ENCODE results near the gene MBNL3. TPM values are rescaled to one million over a fixed set of nuclear protein-coding genes. Genes with fewer than 3 reads are reported as not detected.

Gene MBNL3
- total RNA-seq, 1 donor from 2014 or later: 3.1 TPM

DNA sequence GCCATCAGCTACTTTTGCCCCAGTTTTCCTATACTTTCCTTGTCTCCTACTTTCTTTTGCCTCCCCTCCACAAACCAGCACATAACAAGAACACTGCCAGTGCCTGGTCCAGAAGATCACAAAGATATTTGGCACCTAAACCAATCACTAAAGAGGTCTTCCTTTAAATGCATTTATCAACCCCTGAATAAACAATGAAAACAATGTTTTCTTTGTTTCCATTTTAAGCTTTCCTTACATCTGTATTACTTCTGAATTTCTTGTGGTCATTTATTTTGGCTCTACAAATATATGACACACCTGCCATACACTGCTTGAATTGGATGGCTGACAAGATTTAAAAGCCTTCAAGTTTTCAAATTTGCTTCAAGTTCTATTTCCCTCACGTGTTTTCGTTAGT is 43.9 kb downstream of the MBNL3 start:
- Histone ChIP-seq H3K36me3 (no peaks in the 10 kb centered on the region), H3K27ac (no peak overlapping the region), H3K4me3 (no peak overlapping the region), H3K9me3 (peaks cover 0 to 15% of the 10 kb centered on the region in 2 donors), H3K4me1 (no peaks in the 10 kb centered on the region), H3K27me3 (no peaks in the 10 kb centered on the region)
- TF ChIP-seq, protein P1, sequence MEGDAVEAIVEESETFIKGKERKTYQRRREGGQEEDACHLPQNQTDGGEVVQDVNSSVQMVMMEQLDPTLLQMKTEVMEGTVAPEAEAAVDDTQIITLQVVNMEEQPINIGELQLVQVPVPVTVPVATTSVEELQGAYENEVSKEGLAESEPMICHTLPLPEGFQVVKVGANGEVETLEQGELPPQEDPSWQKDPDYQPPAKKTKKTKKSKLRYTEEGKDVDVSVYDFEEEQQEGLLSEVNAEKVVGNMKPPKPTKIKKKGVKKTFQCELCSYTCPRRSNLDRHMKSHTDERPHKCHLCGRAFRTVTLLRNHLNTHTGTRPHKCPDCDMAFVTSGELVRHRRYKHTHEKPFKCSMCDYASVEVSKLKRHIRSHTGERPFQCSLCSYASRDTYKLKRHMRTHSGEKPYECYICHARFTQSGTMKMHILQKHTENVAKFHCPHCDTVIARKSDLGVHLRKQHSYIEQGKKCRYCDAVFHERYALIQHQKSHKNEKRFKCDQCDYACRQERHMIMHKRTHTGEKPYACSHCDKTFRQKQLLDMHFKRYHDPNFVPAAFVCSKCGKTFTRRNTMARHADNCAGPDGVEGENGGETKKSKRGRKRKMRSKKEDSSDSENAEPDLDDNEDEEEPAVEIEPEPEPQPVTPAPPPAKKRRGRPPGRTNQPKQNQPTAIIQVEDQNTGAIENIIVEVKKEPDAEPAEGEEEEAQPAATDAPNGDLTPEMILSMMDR (IDR thresholded peaks at IDR 0.05): no peak
- intact Hi-C loops (cut with DNase I): no loop called here
- no peak for DNase-seq (ENCODE audit: low spot score in 2 of 2)

DNA sequence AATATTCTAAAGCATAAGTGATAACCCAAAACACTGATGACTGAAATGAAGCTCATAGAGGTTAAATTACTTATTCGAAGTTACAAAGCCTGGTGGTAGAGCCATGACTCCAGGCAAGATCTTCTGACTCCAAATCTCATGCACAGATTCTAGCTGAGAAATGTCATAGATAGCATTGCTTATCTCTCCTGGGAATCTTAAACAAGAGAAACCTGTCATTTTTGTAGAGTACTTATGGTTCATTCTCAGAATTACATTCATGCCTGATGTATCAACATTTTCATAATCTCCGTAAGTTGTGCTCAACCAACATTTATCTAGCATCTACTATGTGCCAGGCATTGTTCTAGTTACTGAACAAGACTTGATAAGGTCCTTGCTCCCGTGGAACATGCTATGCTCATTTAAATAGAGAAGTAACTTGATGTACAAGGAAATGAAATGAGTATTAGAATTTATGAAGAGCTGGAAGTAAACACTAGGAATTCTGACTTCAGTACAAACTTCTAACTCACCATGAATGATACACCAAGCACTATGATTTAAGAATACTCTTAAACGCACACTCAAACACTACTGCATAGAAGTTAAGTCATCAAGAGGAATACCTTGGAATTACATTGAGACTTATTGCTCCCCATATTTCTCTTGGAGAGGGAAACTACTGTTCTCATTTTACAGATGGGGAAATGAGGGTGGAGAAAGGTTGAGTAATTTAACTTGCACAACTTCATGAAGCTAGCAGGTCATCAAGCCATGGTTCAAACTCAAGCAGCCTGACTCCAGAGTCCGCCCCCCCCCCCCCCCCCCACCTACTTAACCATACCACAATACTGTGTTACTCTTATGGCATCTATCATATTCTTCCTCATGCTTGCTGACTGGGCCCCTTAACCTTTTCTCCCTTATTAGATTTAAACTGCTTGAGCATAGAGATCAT is 45.4 kb downstream of the MBNL3 start:
- intact Hi-C loops (cut with DNase I): no loop called here
- no peaks in the 10 kb centered on the region for H3K36me3 ChIP-seq
- no peak overlapping the region for H3K4me3 ChIP-seq
- TF ChIP-seq, protein P1 (IDR thresholded peaks at IDR 0.05): no peak
- no peaks in the 10 kb centered on the region for H3K27me3 ChIP-seq
- no peak overlapping the region for H3K27ac ChIP-seq
- H3K9me3 ChIP-seq: peaks cover 0 to 10% of the 10 kb centered on the region in 2 donors
- DNase-seq (ENCODE audit: low spot score in 2 of 2): no peak
- no peaks in the 10 kb centered on the region for H3K4me1 ChIP-seq

DNA sequence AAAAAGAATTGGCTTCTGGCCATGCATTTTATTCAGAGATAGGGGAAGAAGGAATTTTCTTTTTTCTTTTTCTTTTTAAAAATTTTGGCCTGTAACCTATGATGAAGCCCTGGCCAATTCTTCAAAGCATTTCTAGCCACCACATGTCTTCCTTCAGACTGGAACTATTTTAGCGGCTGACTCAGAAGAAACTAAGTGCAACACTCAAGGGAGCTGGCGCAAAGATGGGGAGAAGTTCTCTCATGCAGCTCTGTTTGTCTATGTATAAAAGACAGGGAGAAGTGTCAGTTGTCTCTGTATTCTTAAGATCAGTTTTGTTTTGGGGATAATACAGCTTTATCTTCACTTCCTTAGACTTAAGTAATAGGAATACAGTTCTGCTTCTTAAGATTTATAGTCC is 46.1 kb downstream of the MBNL3 start:
- no peaks in the 10 kb centered on the region for H3K4me1 ChIP-seq
- no peak overlapping the region for H3K4me3 ChIP-seq
- TF ChIP-seq, protein P1 (IDR thresholded peaks at IDR 0.05): no peak
- H3K9me3 ChIP-seq: peaks cover 0 to 8% of the 10 kb centered on the region in 2 donors
- H3K27me3 ChIP-seq: no peaks in the 10 kb centered on the region
- intact Hi-C loops (cut with DNase I): no loop called here
- H3K27ac ChIP-seq: no peak overlapping the region
- no peaks in the 10 kb centered on the region for H3K36me3 ChIP-seq
- DNase-seq (ENCODE audit: low spot score in 2 of 2): no peak

DNA sequence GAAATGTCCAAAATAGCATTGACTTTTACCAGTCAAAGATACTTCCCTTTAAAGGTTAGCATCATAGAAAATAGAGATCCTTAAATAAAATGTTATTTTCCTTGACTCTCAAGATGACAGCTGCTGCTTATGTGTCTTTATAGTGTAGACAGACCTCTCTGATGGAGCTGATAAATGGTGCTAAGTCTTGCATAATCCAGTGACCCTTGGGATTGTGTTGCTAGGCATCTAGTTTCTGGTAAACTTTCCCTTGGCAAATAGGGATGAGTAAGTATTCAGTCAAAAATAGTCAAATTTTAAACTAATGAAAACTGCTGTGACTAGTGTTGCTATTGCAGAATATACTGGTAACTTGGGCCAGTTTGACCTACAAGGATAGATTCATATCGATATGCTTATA is 53.6 kb downstream of the MBNL3 start:
- H3K27ac ChIP-seq: no peak overlapping the region
- TF ChIP-seq, protein P1 (IDR thresholded peaks at IDR 0.05): no peak
- no peak for DNase-seq (ENCODE audit: low spot score in 2 of 2)
- H3K36me3 ChIP-seq: no peaks in the 10 kb centered on the region
- H3K27me3 ChIP-seq: no peaks in the 10 kb centered on the region
- H3K9me3 ChIP-seq: no peaks in the 10 kb centered on the region
- intact Hi-C loops (cut with DNase I): no loop called here
- no peak overlapping the region for H3K4me3 ChIP-seq
- no peaks in the 10 kb centered on the region for H3K4me1 ChIP-seq

DNA sequence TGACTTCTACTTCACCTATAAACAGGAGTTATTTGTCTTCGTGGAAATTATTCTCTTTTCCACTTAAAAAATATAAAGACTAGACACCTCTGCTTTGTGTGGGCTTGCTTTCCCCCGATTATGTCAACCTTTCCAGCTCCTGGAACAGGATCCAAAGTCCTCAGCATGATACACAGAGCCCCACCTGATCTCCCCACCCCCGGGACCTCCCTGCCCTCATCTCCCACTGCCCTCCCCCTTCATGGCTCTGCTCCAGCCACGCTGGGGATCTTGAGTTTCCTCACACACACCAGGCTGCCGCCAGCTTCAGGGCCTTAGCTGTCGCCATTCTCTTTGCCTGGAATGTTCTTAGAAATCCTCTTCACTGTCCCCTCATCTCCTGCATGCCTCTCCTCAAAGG is 55.3 kb downstream of the MBNL3 start:
- no peak overlapping the region for H3K27ac ChIP-seq
- TF ChIP-seq, protein P1 (IDR thresholded peaks at IDR 0.05): no peak
- no peaks in the 10 kb centered on the region for H3K36me3 ChIP-seq
- no peaks in the 10 kb centered on the region for H3K4me1 ChIP-seq
- H3K9me3 ChIP-seq: no peaks in the 10 kb centered on the region
- intact Hi-C loops (cut with DNase I): no loop called here
- DNase-seq (ENCODE audit: low spot score in 2 of 2): no peak
- H3K27me3 ChIP-seq: no peaks in the 10 kb centered on the region
- no peak overlapping the region for H3K4me3 ChIP-seq
